Mucosa of descending colon (tissue), 3 donors: Measurements from ENCODE around the gene CATSPERE. TPM values are rescaled to one million over a fixed set of nuclear protein-coding genes. Genes with fewer than 3 reads are reported as not detected.

Experiments
- ATAC-seq: fragments of 200-7000 bp; cut with Tn5 transposase; one replicate; pipeline ENCODE4 v1.9.1; 2020; ENCODE audit warnings: mild to moderate bottlenecking, moderate library complexity
- DNase-seq, 3 donors: peaks; one replicate each; pipeline ENCODE4 v3.0.0-alpha.2; 2020
- H3K36me3 ChIP-seq: fragments of 200-600 bp; one replicate; pipeline ENCODE4 v1.8.0; 2021; ENCODE audit warnings: low read depth, mild to moderate bottlenecking
- H3K4me1 ChIP-seq: fragments of 200-600 bp; one replicate; pipeline ENCODE4 v1.8.0; 2021; ENCODE audit warnings: low read depth, mild to moderate bottlenecking
- H3K4me3 ChIP-seq: fragments of 200-600 bp; one replicate; pipeline ENCODE4 v1.8.0; 2021; ENCODE audit warnings: mild to moderate bottlenecking
- H3K9me3 ChIP-seq: fragments of 200-600 bp; one replicate; pipeline ENCODE4 v1.8.0; 2021; ENCODE audit warnings: mild to moderate bottlenecking
- intact Hi-C, 2 donors: fragments of 100-400 bp; cut with DNase I in 1 of 2; cut with micrococcal nuclease in 1 of 2; formaldehyde crosslinking; loops; one replicate each; pipeline versions ENCODE4 v1.11.0 to v1.11.1; 2022; cut with DNase I, micrococcal nuclease
- total RNA-seq, 3 donors: library from RNA; stranded (reverse); fragmentation: NEBNext Ultra II Directional in 2 of 3; extraction: Animal tissue kit (Norgen Biotek cat#: 25700) in 2 of 3; gene quantifications; one replicate each; pipeline versions ENCODE4 v1.2.1 to v1.2.4, GENCODE V29; 2021 to 2023
- TF ChIP-seq, protein P1 (sequence below): fragments of 200-600 bp; IDR thresholded peaks from one replicate; pipeline ENCODE4 v1.8.0; 2022; ENCODE audit warnings: antibody characterized with exemption, mild to moderate bottlenecking
- donor health status: DM: no; HTN: no; CAD: no; lungs with moderate emphysema.
- donor health status: DM: no; HTN: no; CAD: no.
- donor health status: DM: no; HTN: yes; CAD: no.

CATSPERE gene
- total RNA-seq, 3 donors from 2014 or later: 0.73 to 1.3 (median 0.93) TPM

DNA sequence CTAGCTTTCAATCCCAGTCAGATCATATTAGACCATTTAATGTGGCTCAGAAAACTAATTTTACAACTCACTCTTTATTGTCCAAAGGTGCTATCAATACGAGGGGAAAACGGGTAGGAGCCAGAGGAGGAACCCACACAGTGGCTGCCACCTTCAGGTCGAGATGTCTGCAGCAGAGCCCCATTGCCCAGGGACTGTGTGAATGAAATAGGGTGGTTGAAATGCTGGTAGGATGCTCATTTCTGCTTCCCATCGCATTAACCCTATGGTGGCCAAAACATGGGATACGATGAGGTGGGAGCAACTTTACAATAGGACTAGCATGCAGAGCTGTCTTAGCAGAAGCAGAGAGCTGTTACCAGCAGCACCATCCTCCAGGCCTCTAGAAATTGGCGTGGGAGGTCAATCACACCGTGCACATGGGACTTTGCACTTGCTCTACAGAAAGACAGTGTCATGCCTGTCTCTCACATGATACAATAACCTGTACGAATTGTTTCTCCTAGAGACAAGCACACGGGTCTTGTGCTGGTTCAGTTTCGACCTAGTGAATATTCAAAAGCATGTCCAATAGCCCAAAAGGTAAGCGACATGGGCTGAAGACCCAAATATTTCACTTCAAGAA, 122.4 kb downstream of the CATSPERE start:
- H3K4me3 ChIP-seq: no peak overlapping the region
- H3K36me3 ChIP-seq: no peaks in the 10 kb centered on the region
- TF ChIP-seq, protein P1, sequence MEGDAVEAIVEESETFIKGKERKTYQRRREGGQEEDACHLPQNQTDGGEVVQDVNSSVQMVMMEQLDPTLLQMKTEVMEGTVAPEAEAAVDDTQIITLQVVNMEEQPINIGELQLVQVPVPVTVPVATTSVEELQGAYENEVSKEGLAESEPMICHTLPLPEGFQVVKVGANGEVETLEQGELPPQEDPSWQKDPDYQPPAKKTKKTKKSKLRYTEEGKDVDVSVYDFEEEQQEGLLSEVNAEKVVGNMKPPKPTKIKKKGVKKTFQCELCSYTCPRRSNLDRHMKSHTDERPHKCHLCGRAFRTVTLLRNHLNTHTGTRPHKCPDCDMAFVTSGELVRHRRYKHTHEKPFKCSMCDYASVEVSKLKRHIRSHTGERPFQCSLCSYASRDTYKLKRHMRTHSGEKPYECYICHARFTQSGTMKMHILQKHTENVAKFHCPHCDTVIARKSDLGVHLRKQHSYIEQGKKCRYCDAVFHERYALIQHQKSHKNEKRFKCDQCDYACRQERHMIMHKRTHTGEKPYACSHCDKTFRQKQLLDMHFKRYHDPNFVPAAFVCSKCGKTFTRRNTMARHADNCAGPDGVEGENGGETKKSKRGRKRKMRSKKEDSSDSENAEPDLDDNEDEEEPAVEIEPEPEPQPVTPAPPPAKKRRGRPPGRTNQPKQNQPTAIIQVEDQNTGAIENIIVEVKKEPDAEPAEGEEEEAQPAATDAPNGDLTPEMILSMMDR: no peak
- DNase-seq (no peak), ATAC-seq (no peak)
- intact Hi-C loops: no loop called here
- no peaks in the 10 kb centered on the region for H3K9me3 ChIP-seq
- no peaks in the 10 kb centered on the region for H3K4me1 ChIP-seq

- no peaks in the 10 kb centered on the region for H3K4me1 ChIP-seq
- H3K36me3 ChIP-seq: no peaks in the 10 kb centered on the region
- TF ChIP-seq, protein P1: no peak
- intact Hi-C loops: no loop called here
- no peak overlapping the region for H3K4me3 ChIP-seq
- DNase-seq (no peak), ATAC-seq (no peak)
- no peaks in the 10 kb centered on the region for H3K9me3 ChIP-seq
Measured at GRCh38 chr1:244585867-244586266, 124.8 kb downstream of the CATSPERE start.

DNA sequence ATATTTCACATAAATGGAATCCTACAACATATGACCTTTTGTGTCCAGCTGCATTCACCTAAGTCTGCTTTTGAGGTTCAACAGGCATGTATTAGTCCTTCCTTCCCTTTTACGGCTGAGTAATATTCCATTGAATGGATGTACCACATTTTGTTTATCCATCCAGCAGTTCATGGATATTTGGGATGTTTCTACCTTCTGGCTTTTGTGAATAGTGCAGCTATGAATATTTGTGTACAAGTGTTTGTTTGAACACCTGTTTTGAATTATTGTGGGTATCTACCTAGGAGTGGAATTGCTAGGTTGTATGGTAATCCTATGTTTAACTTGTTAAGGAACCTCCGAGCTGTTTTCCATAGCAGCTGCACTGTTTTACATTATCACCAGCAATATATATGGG, 129.6 kb downstream of the CATSPERE start:
- Histone ChIP-seq H3K4me3 (no peak overlapping the region), H3K36me3 (no peaks in the 10 kb centered on the region), H3K9me3 (no peaks in the 10 kb centered on the region), H3K4me1 (no peaks in the 10 kb centered on the region)
- TF ChIP-seq, protein P1: no peak
- DNase-seq (no peak), ATAC-seq (no peak)
- intact Hi-C loops: no loop called here

DNA sequence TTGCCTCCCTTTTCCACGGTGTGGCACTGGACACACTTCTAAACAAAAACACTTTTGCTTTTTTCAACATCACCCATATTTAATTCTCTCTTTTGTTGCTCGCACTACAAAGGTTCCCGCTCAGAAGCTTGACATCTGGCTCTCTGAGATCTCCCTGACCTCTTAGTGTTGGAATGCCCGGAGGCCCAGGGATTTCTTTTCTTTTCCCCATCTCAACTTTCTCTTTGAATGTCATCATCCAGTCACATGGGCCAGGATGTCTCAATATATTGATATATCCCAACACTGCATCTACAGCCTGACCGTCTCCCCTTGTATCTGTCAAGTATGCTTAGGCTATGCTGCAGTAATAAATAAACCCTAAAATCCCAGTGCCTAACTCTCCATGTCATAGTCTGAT, 137.5 kb downstream of the CATSPERE start:
- H3K9me3 ChIP-seq: no peaks in the 10 kb centered on the region
- DNase-seq (no peak), ATAC-seq (no peak)
- no peaks in the 10 kb centered on the region for H3K4me1 ChIP-seq
- H3K4me3 ChIP-seq: no peak overlapping the region
- intact Hi-C loops: no loop called here
- no peaks in the 10 kb centered on the region for H3K36me3 ChIP-seq
- TF ChIP-seq, protein P1: no peak

- ATAC-seq: peak; percentile 92
- Histone ChIP-seq H3K9me3 (no peaks in the 10 kb centered on the region), H3K4me3 (no peak overlapping the region), H3K4me1 (no peaks in the 10 kb centered on the region), H3K36me3 (no peaks in the 10 kb centered on the region)
- TF ChIP-seq, protein P1: no peak
- intact Hi-C loops: loop anchor here (5.0 to 10.0 kb wide), 2 partner anchors 197 to 445 kb away; no protein-coding TSS in a partner anchor
- peak in 1 of 3 donors; percentile 12 for DNase-seq
Measured at GRCh38 chr1:244599937-244600350, 138.9 kb downstream of the CATSPERE start.
